Activated CD4-positive, alpha-beta T cell treated with anti-CD3 and anti-CD28 coated beads, Interleukin-2, amount 50 U/mL, for 48 hours (primary cell): ENCODE measurements around the gene CDR2L.
A peak's percentile ranks its signal among the peaks of the same experiment; 100 is the strongest.
"Not testable (repeated sequence)": the region's sequence is repeated elsewhere in the genome, so short reads cannot be mapped to it uniquely, and the experiment has no call there.

Experiments used
- DNase-seq, 2 experiments: peaks; one replicate each; pipeline ENCODE4 v3.0.0-alpha.2; 2020

Gene CDR2L

GRCh38 chr17:74960570-74961342 is 26.7 kb upstream of the CDR2L start:
- peak; percentile 56 to 63 for DNase-seq

GRCh38 chr17:74961657-74962350 is 25.6 kb upstream of the CDR2L start:
- peak; percentile 91 to 92 for DNase-seq

- no peak for DNase-seq
Observed at GRCh38 chr17:74962622-74963394, 24.6 kb upstream of the CDR2L start.

GRCh38 chr17:74963656-74964055 is 23.8 kb upstream of the CDR2L start:
- DNase-seq: no peak

- DNase-seq: no peak
Observed at GRCh38 chr17:74964246-74964761, 23.1 kb upstream of the CDR2L start.

GRCh38 chr17:74964988-74965622 is 22.3 kb upstream of the CDR2L start:
- DNase-seq: no peak

- no peak for DNase-seq
Observed at GRCh38 chr17:74968361-74968780, 19.1 kb upstream of the CDR2L start.

- not testable (repeated sequence) for DNase-seq
Observed at GRCh38 chr17:74969501-74969900, 17.9 kb upstream of the CDR2L start.

- no peak for DNase-seq
Observed at GRCh38 chr17:74970395-74970794, 17.0 kb upstream of the CDR2L start.

GRCh38 chr17:74971069-74971841 is 16.2 kb upstream of the CDR2L start:
- no peak for DNase-seq

GRCh38 chr17:74971842-74972106 is 15.7 kb upstream of the CDR2L start:
- no peak for DNase-seq

- peak; percentile 76 to 77 for DNase-seq
Observed at GRCh38 chr17:74972107-74972972, 15.1 kb upstream of the CDR2L start, which contains the start of gene HID1. HID1 (minus strand) TSS chr17:74972759; CDS start chr17:74972656, 103 bp downstream.

- DNase-seq: peak in 1 of 2 experiments; percentile 12
Observed at GRCh38 chr17:74972973-74973328, 14.5 kb upstream of the CDR2L start.

- DNase-seq: no peak
Observed at GRCh38 chr17:74975943-74976342, 11.5 kb upstream of the CDR2L start.

- DNase-seq: no peak
Observed at GRCh38 chr17:74977802-74978201, 9.6 kb upstream of the CDR2L start.

- DNase-seq: no peak
Observed at GRCh38 chr17:74978240-74978639, 9.2 kb upstream of the CDR2L start.

- no peak for DNase-seq
Observed at GRCh38 chr17:74979408-74980146, 7.9 kb upstream of the CDR2L start.

- DNase-seq: no peak
Observed at GRCh38 chr17:74981318-74981978, 6.0 kb upstream of the CDR2L start.

- DNase-seq: peak; percentile 79 to 82
Observed at GRCh38 chr17:74981979-74982662, 5.3 kb upstream of the CDR2L start.
